ENCODE results near the gene LCK. TPM values are rescaled to one million over a fixed set of nuclear protein-coding genes. Genes with fewer than 3 reads are reported as not detected.
A peak's percentile ranks its signal among the peaks of the same experiment; 100 is the strongest.

The LCK gene
- total and polyA plus RNA-seq, 2 experiments from 2014 or later: not detected

DNA sequence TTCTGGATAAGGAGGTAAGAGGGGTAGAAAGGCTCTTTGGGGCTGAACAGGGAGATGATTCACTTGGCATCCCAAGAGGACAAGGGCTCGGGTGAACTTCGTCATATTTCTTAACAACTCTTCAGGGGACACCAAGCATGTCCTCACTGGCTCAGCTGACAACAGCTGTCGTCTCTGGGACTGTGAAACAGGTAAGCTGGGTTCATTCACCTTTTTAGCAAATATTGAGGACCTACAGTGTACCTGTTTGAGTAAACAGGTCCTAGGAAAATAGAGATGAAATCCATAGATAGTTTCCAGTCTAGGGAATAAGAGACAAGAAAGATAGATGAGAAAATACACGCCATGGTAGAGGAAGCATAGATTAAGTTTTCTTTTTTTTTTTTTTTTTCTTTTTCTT is 26.8 kb upstream of the LCK start:
- Histone ChIP-seq H3K4me2 (ENCODE audit: unreplicated experiment) (no peak overlapping the region), H3K4me1 (ENCODE audit: insufficient read depth) (peaks cover 28% of the 10 kb centered on the region), H3K36me3 (ENCODE audit: low read depth) (peaks cover 40% of the 10 kb centered on the region), H3K9me2 (ENCODE audit: insufficient read depth) (no peaks in the 10 kb centered on the region), H3K27me3 (replicated peaks; ENCODE audit: insufficient read depth) (no peaks in the 10 kb centered on the region), H3K79me2 (ENCODE audit: insufficient read depth) (peaks cover 83% of the 10 kb centered on the region), H3K9me3 (ENCODE audit: low read depth) (no peaks in the 10 kb centered on the region), H4K20me1 (ENCODE audit: insufficient read depth) (no peaks in the 10 kb centered on the region), H3K27ac (no peak overlapping the region), H3K9ac (no peak overlapping the region), H2AFZ (no peak overlapping the region), H3K4me3 (no peak overlapping the region), H3F3A (ENCODE audit: insufficient read depth) (peaks cover 11% of the 10 kb centered on the region; the same call in 1 of the 2 replicates)
- WGBS, 2 experiments (ENCODE audit: low coverage in 1 of 2, low lambda C conversion rate in 2 of 2, missing lambda C conversion rate in 2 of 2): 90 to 95% methylated on average over 4 of the region's 4 CpGs
- in situ Hi-C loops (cut with MboI): no loop called here
- DNase-seq: no peak
- no peak for TF ChIP-seq EZH2 (IDR thresholded peaks at IDR 0.05; ENCODE audit: insufficient read depth, poor library complexity, severe bottlenecking)

- Histone ChIP-seq H3K4me2 (ENCODE audit: unreplicated experiment) (no peak overlapping the region), H2AFZ (no peak overlapping the region), H3K9me2 (ENCODE audit: insufficient read depth) (no peaks in the 10 kb centered on the region), H3K36me3 (ENCODE audit: low read depth) (peaks cover 59% of the 10 kb centered on the region), H3K4me1 (ENCODE audit: insufficient read depth) (peaks cover 4% of the 10 kb centered on the region; the same call in 1 of the 2 replicates), H4K20me1 (ENCODE audit: insufficient read depth) (no peaks in the 10 kb centered on the region), H3K27me3 (replicated peaks; ENCODE audit: insufficient read depth) (no peaks in the 10 kb centered on the region), H3K9ac (no peak overlapping the region), H3K79me2 (ENCODE audit: insufficient read depth) (peaks cover 38% of the 10 kb centered on the region), H3K4me3 (no peak overlapping the region), H3K9me3 (ENCODE audit: low read depth) (no peaks in the 10 kb centered on the region), H3K27ac (no peak overlapping the region), H3F3A (ENCODE audit: insufficient read depth) (peaks cover 11% of the 10 kb centered on the region; the same call in 1 of the 2 replicates)
- no peak for TF ChIP-seq EZH2phosphoT487 (IDR thresholded peaks at IDR 0.05; ENCODE audit: insufficient read depth, low read depth)
- TF ChIP-seq EZH2 (IDR thresholded peaks at IDR 0.05; ENCODE audit: insufficient read depth, poor library complexity, severe bottlenecking): no peak
- peak; percentile 34 for DNase-seq
- 79 to 80% methylated on average over 3 of the region's 3 CpGs for WGBS, 2 experiments (ENCODE audit: low coverage in 1 of 2, low lambda C conversion rate in 2 of 2, missing lambda C conversion rate in 2 of 2)
- in situ Hi-C loops (cut with MboI): no loop called here
Measured at GRCh38 chr1:32228771-32229170, 22.3 kb upstream of the LCK start.

GRCh38 chr1:32231843-32232432 is 19.1 kb upstream of the LCK start:
- H4K20me1 ChIP-seq (ENCODE audit: insufficient read depth): no peaks in the 10 kb centered on the region
- in situ Hi-C loops (cut with MboI): no loop called here

DNA sequence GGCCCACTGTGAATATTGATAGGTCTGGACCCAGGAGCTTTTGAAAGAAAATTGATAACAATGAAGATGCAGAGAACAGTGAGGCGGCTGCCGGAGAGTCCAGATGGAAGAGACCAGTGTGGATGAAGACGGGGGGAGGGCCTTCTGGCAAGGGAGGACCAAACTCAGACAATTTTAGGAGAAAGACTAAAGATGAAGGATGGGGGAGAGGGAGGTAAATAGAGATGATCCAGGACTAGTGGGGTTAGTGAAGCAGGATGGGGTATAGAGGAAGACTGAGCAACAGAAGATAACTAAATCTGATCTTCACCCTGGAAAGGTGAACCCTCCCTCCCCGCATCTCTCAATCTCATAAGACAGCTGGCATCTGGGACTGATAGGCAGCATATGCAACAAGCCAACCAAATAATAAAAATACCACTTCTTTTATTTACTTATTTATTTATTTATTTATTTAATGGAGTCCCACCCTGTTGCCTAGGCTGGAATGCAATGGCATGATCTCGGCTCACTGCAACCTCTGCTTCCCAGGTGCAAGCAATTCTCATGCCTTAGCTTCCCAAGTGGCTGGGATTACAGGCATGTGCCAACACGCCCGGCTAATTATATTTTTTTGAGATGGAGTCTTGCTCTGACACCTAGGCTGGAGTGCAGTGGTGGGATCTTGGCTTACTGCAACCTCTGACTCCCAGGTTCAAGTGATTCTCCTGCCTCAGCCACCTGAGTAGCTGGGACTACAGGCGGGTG is 18.3 kb upstream of the LCK start:
- Histone ChIP-seq H3F3A (ENCODE audit: insufficient read depth) (peaks cover 35% of the 10 kb centered on the region), H3K9me3 (ENCODE audit: low read depth) (no peaks in the 10 kb centered on the region), H3K4me3 (no peak overlapping the region), H3K36me3 (ENCODE audit: low read depth) (peaks cover 34% of the 10 kb centered on the region), H3K27ac (no peak overlapping the region), H3K27me3 (replicated peaks; ENCODE audit: insufficient read depth) (no peaks in the 10 kb centered on the region), H4K20me1 (ENCODE audit: insufficient read depth) (no peaks in the 10 kb centered on the region), H2AFZ (no peak overlapping the region), H3K9me2 (ENCODE audit: insufficient read depth) (no peaks in the 10 kb centered on the region), H3K79me2 (ENCODE audit: insufficient read depth) (0 out of 2 replicates have a peak, but pooled peaks cover 2% of the 10 kb centered on the region), H3K4me2 (ENCODE audit: unreplicated experiment) (no peak overlapping the region), H3K4me1 (ENCODE audit: insufficient read depth) (peaks cover 16% of the 10 kb centered on the region), H3K9ac (no peak overlapping the region)
- 88 to 91% methylated on average over 8 of the region's 8 CpGs for WGBS, 2 experiments (ENCODE audit: low coverage in 1 of 2, low lambda C conversion rate in 2 of 2, missing lambda C conversion rate in 2 of 2)
- no peak for DNase-seq
- no peak for TF ChIP-seq EZH2 (IDR thresholded peaks at IDR 0.05; ENCODE audit: insufficient read depth, poor library complexity, severe bottlenecking)
- no peak for TF ChIP-seq EZH2phosphoT487 (IDR thresholded peaks at IDR 0.05; ENCODE audit: insufficient read depth, low read depth)
- in situ Hi-C loops (cut with MboI): no loop called here

More at GRCh38 chr1:32231843-32232432, 19.1 kb upstream of the LCK start:
- no peak overlapping the region for H3K4me3 ChIP-seq
- H3F3A ChIP-seq (ENCODE audit: insufficient read depth): peaks cover 33% of the 10 kb centered on the region
- H3K27me3 ChIP-seq (replicated peaks; ENCODE audit: insufficient read depth): no peaks in the 10 kb centered on the region
- H3K27ac ChIP-seq: no peak overlapping the region
- no peaks in the 10 kb centered on the region for H3K9me2 ChIP-seq (ENCODE audit: insufficient read depth)
- H3K9me3 ChIP-seq (ENCODE audit: low read depth): no peaks in the 10 kb centered on the region
- no peak overlapping the region for H3K9ac ChIP-seq
- no peak overlapping the region for H3K4me2 ChIP-seq (ENCODE audit: unreplicated experiment)
- H3K36me3 ChIP-seq (ENCODE audit: low read depth): peaks cover 40% of the 10 kb centered on the region
- no peak for TF ChIP-seq EZH2phosphoT487 (IDR thresholded peaks at IDR 0.05; ENCODE audit: insufficient read depth, low read depth)
- TF ChIP-seq EZH2 (IDR thresholded peaks at IDR 0.05; ENCODE audit: insufficient read depth, poor library complexity, severe bottlenecking): no peak
- no peak for DNase-seq
- H2AFZ ChIP-seq: no peak overlapping the region
- H3K4me1 ChIP-seq (ENCODE audit: insufficient read depth): peaks cover 14% of the 10 kb centered on the region
- WGBS, 2 experiments (ENCODE audit: low coverage in 1 of 2, low lambda C conversion rate in 2 of 2, missing lambda C conversion rate in 2 of 2): 82 to 83% methylated on average over 5 of the region's 5 CpGs
- 0 out of 2 replicates have a peak, but pooled peaks cover 7% of the 10 kb centered on the region for H3K79me2 ChIP-seq (ENCODE audit: insufficient read depth)
